ENCODE data around the gene PLET1.
A peak's percentile ranks its signal among the peaks of the same experiment; 100 is the strongest.

Gene PLET1

GRCh38 chr11:112219476-112220232, 41.0 kb downstream of the PLET1 start:
- Histone ChIP-seq H3K79me2 (ENCODE audit: insufficient read depth, low read length) (no peaks in the 10 kb centered on the region), H3K36me3 (ENCODE audit: insufficient read depth, low read length) (no peaks in the 10 kb centered on the region), H3K4me1 (ENCODE audit: insufficient read depth, low read length, severe bottlenecking) (no peaks in the 10 kb centered on the region), H3K27me3 (ENCODE audit: insufficient read depth, low read length) (no peaks in the 10 kb centered on the region), H3K4me3 (ENCODE audit: low read depth, low read length, poor library complexity, severe bottlenecking) (no peak overlapping the region), H3K9ac (ENCODE audit: low read length) (no peak overlapping the region), H3F3A (ENCODE audit: insufficient read depth, low read length) (no peaks in the 10 kb centered on the region), H4K20me1 (ENCODE audit: insufficient read depth, low read length) (no peaks in the 10 kb centered on the region), H3K9me3 (ENCODE audit: low read length) (no peaks in the 10 kb centered on the region), H3K4me2 (ENCODE audit: low read length) (no peak overlapping the region), H3K27ac (ENCODE audit: low read depth, low read length, poor library complexity, severe bottlenecking) (no peak overlapping the region), H2AFZ (ENCODE audit: low read length) (no peak overlapping the region), H3K9me2 (ENCODE audit: low read depth, low read length) (no peaks in the 10 kb centered on the region)
- peak; percentile 94 for TF ChIP-seq CTCF (IDR thresholded peaks at IDR 0.05; ENCODE audit: low read length)
- no peak for TF ChIP-seq EZH2 (IDR thresholded peaks at IDR 0.05; ENCODE audit: borderline replicate concordance, low read length)

- Histone ChIP-seq H3K27me3 (ENCODE audit: insufficient read depth, low read length) (0 out of 2 replicates have a peak, but pooled peaks cover 5% of the 10 kb centered on the region), H3K4me2 (ENCODE audit: low read length) (no peak overlapping the region), H3K27ac (ENCODE audit: low read depth, low read length, poor library complexity, severe bottlenecking) (no peak overlapping the region), H3K4me3 (ENCODE audit: low read depth, low read length, poor library complexity, severe bottlenecking) (no peak overlapping the region), H3K79me2 (ENCODE audit: insufficient read depth, low read length) (no peaks in the 10 kb centered on the region), H2AFZ (ENCODE audit: low read length) (no peak overlapping the region), H3K9ac (ENCODE audit: low read length) (no peak overlapping the region), H3K9me2 (ENCODE audit: low read depth, low read length) (no peaks in the 10 kb centered on the region), H3F3A (ENCODE audit: insufficient read depth, low read length) (no peaks in the 10 kb centered on the region), H3K9me3 (ENCODE audit: low read length) (no peaks in the 10 kb centered on the region), H3K36me3 (ENCODE audit: insufficient read depth, low read length) (no peaks in the 10 kb centered on the region), H4K20me1 (ENCODE audit: insufficient read depth, low read length) (no peaks in the 10 kb centered on the region), H3K4me1 (ENCODE audit: insufficient read depth, low read length, severe bottlenecking) (no peaks in the 10 kb centered on the region)
- no peak for TF ChIP-seq CTCF (IDR thresholded peaks at IDR 0.05; ENCODE audit: low read length)
- no peak for TF ChIP-seq EZH2 (IDR thresholded peaks at IDR 0.05; ENCODE audit: borderline replicate concordance, low read length)
Measured at GRCh38 chr11:112216561-112217105, 44.0 kb downstream of the PLET1 start.

GRCh38 chr11:112215621-112216020, 45.0 kb downstream of the PLET1 start:
- Histone ChIP-seq H3K27me3 (ENCODE audit: insufficient read depth, low read length) (0 out of 2 replicates have a peak, but pooled peaks cover 5% of the 10 kb centered on the region), H3K9me2 (ENCODE audit: low read depth, low read length) (no peaks in the 10 kb centered on the region), H3K9ac (ENCODE audit: low read length) (no peak overlapping the region), H3K9me3 (ENCODE audit: low read length) (no peaks in the 10 kb centered on the region), H2AFZ (ENCODE audit: low read length) (no peak overlapping the region), H3K4me2 (ENCODE audit: low read length) (no peak overlapping the region), H3K36me3 (ENCODE audit: insufficient read depth, low read length) (no peaks in the 10 kb centered on the region), H3K4me3 (ENCODE audit: low read depth, low read length, poor library complexity, severe bottlenecking) (no peak overlapping the region), H3K79me2 (ENCODE audit: insufficient read depth, low read length) (no peaks in the 10 kb centered on the region), H3F3A (ENCODE audit: insufficient read depth, low read length) (no peaks in the 10 kb centered on the region), H3K27ac (ENCODE audit: low read depth, low read length, poor library complexity, severe bottlenecking) (no peak overlapping the region), H4K20me1 (ENCODE audit: insufficient read depth, low read length) (no peaks in the 10 kb centered on the region), H3K4me1 (ENCODE audit: insufficient read depth, low read length, severe bottlenecking) (no peaks in the 10 kb centered on the region)
- TF ChIP-seq CTCF (IDR thresholded peaks at IDR 0.05; ENCODE audit: low read length) = no peak
- no peak for TF ChIP-seq EZH2 (IDR thresholded peaks at IDR 0.05; ENCODE audit: borderline replicate concordance, low read length)
